ENCODE results near the gene EPB41L1.

EPB41L1 gene

DNA sequence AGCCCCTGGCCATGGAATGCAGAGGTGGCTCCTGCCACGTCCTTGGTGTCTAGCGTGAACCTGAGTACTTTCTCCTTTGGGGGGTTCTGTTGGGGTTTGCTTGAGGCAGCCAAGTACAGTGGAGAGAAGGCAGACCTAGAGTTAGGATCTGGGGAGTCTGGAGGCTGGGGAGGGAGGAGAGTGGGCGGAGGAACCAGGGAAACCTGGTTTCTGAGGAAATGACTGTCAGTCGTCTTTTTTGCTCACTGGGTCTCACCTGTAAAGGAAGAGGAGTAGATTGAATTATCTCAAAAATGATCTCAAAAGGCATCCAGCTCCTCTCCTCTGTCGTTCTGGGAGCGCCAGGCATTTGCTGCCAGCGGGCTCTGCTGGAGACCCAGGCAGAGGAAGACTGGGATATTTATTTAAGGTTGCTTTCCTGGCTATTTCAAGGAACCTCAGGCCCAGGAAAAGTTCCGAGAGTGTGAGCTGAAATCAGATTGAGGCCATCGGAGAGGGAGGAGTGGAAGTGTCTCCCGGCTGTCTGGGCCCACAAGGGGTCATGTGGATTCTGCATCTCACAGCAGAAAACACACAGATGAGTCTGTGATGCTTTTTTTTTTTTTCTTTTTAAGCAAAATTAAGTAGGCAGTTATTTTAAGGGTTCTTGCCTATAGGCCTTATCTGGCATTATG lies 16.1 kb downstream of the EPB41L1 start:
- H4K5ac ChIP-seq (ENCODE audit: low read length): no peak overlapping the region

DNA sequence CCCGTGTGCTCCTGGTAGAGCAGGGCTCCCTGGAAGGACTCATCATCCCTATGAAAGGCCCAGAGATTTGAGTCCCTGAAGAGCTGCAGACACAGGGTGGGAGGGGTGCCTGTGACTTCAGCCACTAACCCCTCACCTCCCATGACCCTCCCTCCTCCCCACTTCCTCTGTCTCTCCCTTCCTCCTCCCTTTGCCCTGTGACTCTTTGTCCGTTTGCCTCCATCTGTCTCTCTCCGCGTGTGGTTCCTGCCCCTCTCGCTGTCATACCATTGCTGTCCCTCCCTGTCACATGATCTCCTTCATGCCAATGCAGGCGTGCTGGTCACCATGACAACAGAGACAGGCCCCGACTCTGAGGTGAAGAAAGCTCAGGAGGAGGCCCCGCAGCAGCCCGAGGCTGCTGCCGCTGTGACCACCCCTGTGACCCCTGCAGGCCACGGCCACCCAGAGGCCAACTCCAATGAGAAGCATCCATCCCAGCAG lies 19.0 kb downstream of the EPB41L1 start:
- Histone ChIP-seq H3K4me1 (ENCODE audit: control insufficient read depth, low read depth, low read length) (peaks cover 2% of the 10 kb centered on the region), H3K9ac (ENCODE audit: low read length) (peak overlapping the region; percentile 27), H3K4me3 (ENCODE audit: low read length) (no peak overlapping the region), H2BK15ac (replicated peaks; ENCODE audit: low read depth) (no peak overlapping the region), H2BK5ac (ENCODE audit: low read length) (no peak overlapping the region), H3K4ac (ENCODE audit: low read depth, low read length) (no peak overlapping the region), H3K36me3 (ENCODE audit: control insufficient read depth, insufficient read depth, low read length) (no peaks in the 10 kb centered on the region), H3K27ac (ENCODE audit: low read depth, low read length) (no peak overlapping the region), H4K5ac (ENCODE audit: low read length) (no peak overlapping the region), H3K4me2 (ENCODE audit: low read length) (no peak overlapping the region), H3K79me1 (ENCODE audit: low read length) (no peaks in the 10 kb centered on the region), H4K8ac (ENCODE audit: low read depth, low read length) (no peak overlapping the region), H3K23ac (ENCODE audit: low read length) (no peak overlapping the region), H3K18ac (ENCODE audit: low read length) (no peak overlapping the region), H3K56ac (ENCODE audit: low read length) (peak overlapping the region; percentile 12), H2BK120ac (ENCODE audit: low read depth, low read length) (no peak overlapping the region), H2AK5ac (ENCODE audit: low read length) (no peak overlapping the region), H3K79me2 (ENCODE audit: control insufficient read depth, insufficient read depth, low read length) (no peaks in the 10 kb centered on the region), H3K27me3 (ENCODE audit: insufficient read depth, low read length, poor library complexity) (no peaks in the 10 kb centered on the region)
- peak; percentile 98 for DNase-seq
- no CpG with 5 or more reads among the region's 11 CpGs for WGBS (ENCODE audit: extremely low coverage, insufficient coverage, low lambda C conversion rate)

More for the DNA sequence above, 16.1 kb downstream of the EPB41L1 start:
- Histone ChIP-seq H3K9ac (ENCODE audit: low read length) (no peak overlapping the region), H3K36me3 (ENCODE audit: control insufficient read depth, insufficient read depth, low read length) (no peaks in the 10 kb centered on the region), H3K79me1 (ENCODE audit: low read length) (no peaks in the 10 kb centered on the region), H3K4me3 (ENCODE audit: low read length) (no peak overlapping the region), H3K27me3 (ENCODE audit: insufficient read depth, low read length, poor library complexity) (no peaks in the 10 kb centered on the region), H3K4me1 (ENCODE audit: control insufficient read depth, low read depth, low read length) (peaks cover 2% of the 10 kb centered on the region), H3K79me2 (ENCODE audit: control insufficient read depth, insufficient read depth, low read length) (no peaks in the 10 kb centered on the region), H3K4me2 (ENCODE audit: low read length) (no peak overlapping the region), H3K4ac (ENCODE audit: low read depth, low read length) (no peak overlapping the region), H3K18ac (ENCODE audit: low read length) (no peak overlapping the region), H3K23ac (ENCODE audit: low read length) (peak overlapping the region; percentile 35), H2AK5ac (ENCODE audit: low read length) (no peak overlapping the region), H4K8ac (ENCODE audit: low read depth, low read length) (no peak overlapping the region), H3K27ac (ENCODE audit: low read depth, low read length) (no peak overlapping the region), H3K56ac (ENCODE audit: low read length) (no peak overlapping the region), H2BK5ac (ENCODE audit: low read length) (no peak overlapping the region), H2BK120ac (ENCODE audit: low read depth, low read length) (no peak overlapping the region), H2BK15ac (replicated peaks; ENCODE audit: low read depth) (no peak overlapping the region)
- WGBS (ENCODE audit: extremely low coverage, insufficient coverage, low lambda C conversion rate): no CpG with 5 or more reads among the region's 10 CpGs
- no peak for DNase-seq

GRCh38 chr20:36175016-36175415 lies 20.5 kb downstream of the EPB41L1 start:
- H3K36me3 ChIP-seq (ENCODE audit: control insufficient read depth, insufficient read depth, low read length): no peaks in the 10 kb centered on the region
- H4K5ac ChIP-seq (ENCODE audit: low read length): no peak overlapping the region
- H2AK5ac ChIP-seq (ENCODE audit: low read length): no peak overlapping the region
- no peaks in the 10 kb centered on the region for H3K79me2 ChIP-seq (ENCODE audit: control insufficient read depth, insufficient read depth, low read length)
- no peak overlapping the region for H2BK15ac ChIP-seq (replicated peaks; ENCODE audit: low read depth)
- H3K23ac ChIP-seq (ENCODE audit: low read length): no peak overlapping the region
- DNase-seq: no peak
- no peak overlapping the region for H3K4me2 ChIP-seq (ENCODE audit: low read length)
- no peaks in the 10 kb centered on the region for H3K4me1 ChIP-seq (ENCODE audit: control insufficient read depth, low read depth, low read length)
- no peak overlapping the region for H3K56ac ChIP-seq (ENCODE audit: low read length)
- no peak overlapping the region for H4K8ac ChIP-seq (ENCODE audit: low read depth, low read length)
- H3K27me3 ChIP-seq (ENCODE audit: insufficient read depth, low read length, poor library complexity): no peaks in the 10 kb centered on the region
- H3K4me3 ChIP-seq (ENCODE audit: low read length): no peak overlapping the region
- no peaks in the 10 kb centered on the region for H3K79me1 ChIP-seq (ENCODE audit: low read length)
- no peak overlapping the region for H2BK5ac ChIP-seq (ENCODE audit: low read length)
- H3K18ac ChIP-seq (ENCODE audit: low read length): no peak overlapping the region
- WGBS (ENCODE audit: extremely low coverage, insufficient coverage, low lambda C conversion rate): no CpG with 5 or more reads among the region's 5 CpGs
- no peak overlapping the region for H2BK120ac ChIP-seq (ENCODE audit: low read depth, low read length)
- H3K4ac ChIP-seq (ENCODE audit: low read depth, low read length): no peak overlapping the region
- H3K9ac ChIP-seq (ENCODE audit: low read length): no peak overlapping the region
- no peak overlapping the region for H3K27ac ChIP-seq (ENCODE audit: low read depth, low read length)

DNA sequence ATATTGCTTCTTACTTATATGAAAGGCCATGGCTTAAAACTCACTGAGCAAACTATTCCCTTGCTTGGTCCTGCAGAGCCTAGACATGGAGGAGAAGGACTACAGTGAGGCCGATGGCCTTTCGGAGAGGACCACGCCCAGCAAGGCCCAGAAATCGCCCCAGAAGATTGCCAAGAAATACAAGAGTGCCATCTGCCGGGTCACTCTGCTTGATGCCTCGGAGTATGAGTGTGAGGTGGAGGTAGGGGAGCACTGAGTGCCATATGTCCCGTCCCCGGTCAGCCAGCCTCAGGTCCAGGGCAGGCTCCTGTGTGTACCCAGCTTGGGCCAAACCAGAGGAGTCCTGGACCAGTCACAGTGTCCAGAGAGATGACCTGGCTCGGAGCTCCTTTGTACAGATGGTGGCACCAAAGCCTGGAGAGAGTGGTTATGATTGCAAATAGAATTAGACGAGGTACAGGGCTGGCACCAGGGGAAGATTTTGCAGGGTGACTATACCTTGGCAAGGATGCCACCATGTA lies 21.0 kb downstream of the EPB41L1 start:
- no peak overlapping the region for H3K18ac ChIP-seq (ENCODE audit: low read length)
- no peaks in the 10 kb centered on the region for H3K79me2 ChIP-seq (ENCODE audit: control insufficient read depth, insufficient read depth, low read length)
- no peak overlapping the region for H3K23ac ChIP-seq (ENCODE audit: low read length)
- no peak overlapping the region for H3K4me2 ChIP-seq (ENCODE audit: low read length)
- H4K8ac ChIP-seq (ENCODE audit: low read depth, low read length): no peak overlapping the region
- H4K5ac ChIP-seq (ENCODE audit: low read length): no peak overlapping the region
- no peak overlapping the region for H2BK5ac ChIP-seq (ENCODE audit: low read length)
- no peak overlapping the region for H3K4me3 ChIP-seq (ENCODE audit: low read length)
- no peak overlapping the region for H3K27ac ChIP-seq (ENCODE audit: low read depth, low read length)
- H3K4ac ChIP-seq (ENCODE audit: low read depth, low read length): no peak overlapping the region
- no peak overlapping the region for H3K56ac ChIP-seq (ENCODE audit: low read length)
- H3K27me3 ChIP-seq (ENCODE audit: insufficient read depth, low read length, poor library complexity): no peaks in the 10 kb centered on the region
- H2AK5ac ChIP-seq (ENCODE audit: low read length): no peak overlapping the region
- H2BK15ac ChIP-seq (replicated peaks; ENCODE audit: low read depth): no peak overlapping the region
- no peaks in the 10 kb centered on the region for H3K36me3 ChIP-seq (ENCODE audit: control insufficient read depth, insufficient read depth, low read length)
- no peaks in the 10 kb centered on the region for H3K4me1 ChIP-seq (ENCODE audit: control insufficient read depth, low read depth, low read length)
- DNase-seq: no peak
- no peak overlapping the region for H3K9ac ChIP-seq (ENCODE audit: low read length)
- no peaks in the 10 kb centered on the region for H3K79me1 ChIP-seq (ENCODE audit: low read length)
- no CpG with 5 or more reads among the region's 10 CpGs for WGBS (ENCODE audit: extremely low coverage, insufficient coverage, low lambda C conversion rate)
- H2BK120ac ChIP-seq (ENCODE audit: low read depth, low read length): no peak overlapping the region

DNA sequence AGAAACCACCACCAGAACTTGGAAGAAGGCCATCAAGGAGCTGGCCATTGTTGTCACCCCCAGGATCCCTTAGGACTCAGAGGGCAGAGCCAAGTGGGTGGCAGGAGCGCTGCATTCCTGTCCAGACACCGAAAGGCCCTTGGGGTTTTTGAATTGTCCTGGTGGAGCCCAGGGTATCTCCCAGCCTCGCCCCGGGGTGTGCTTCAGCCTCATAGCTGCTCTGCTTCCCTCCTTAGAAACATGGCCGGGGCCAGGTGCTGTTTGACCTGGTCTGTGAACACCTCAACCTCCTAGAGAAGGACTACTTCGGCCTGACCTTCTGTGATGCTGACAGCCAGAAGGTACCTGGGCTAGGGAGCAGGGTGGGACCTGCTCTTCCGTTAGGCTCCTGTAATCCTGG lies 23.2 kb downstream of the EPB41L1 start:
- Histone ChIP-seq H2BK15ac (replicated peaks; ENCODE audit: low read depth) (no peak overlapping the region), H2BK5ac (ENCODE audit: low read length) (no peak overlapping the region), H4K5ac (ENCODE audit: low read length) (no peak overlapping the region), H3K4ac (ENCODE audit: low read depth, low read length) (no peak overlapping the region), H3K56ac (ENCODE audit: low read length) (no peak overlapping the region), H2AK5ac (ENCODE audit: low read length) (no peak overlapping the region), H4K8ac (ENCODE audit: low read depth, low read length) (no peak overlapping the region), H3K23ac (ENCODE audit: low read length) (no peak overlapping the region), H3K4me1 (ENCODE audit: control insufficient read depth, low read depth, low read length) (no peaks in the 10 kb centered on the region), H3K79me1 (ENCODE audit: low read length) (no peaks in the 10 kb centered on the region), H3K27ac (ENCODE audit: low read depth, low read length) (no peak overlapping the region), H3K4me3 (ENCODE audit: low read length) (no peak overlapping the region), H2BK120ac (ENCODE audit: low read depth, low read length) (no peak overlapping the region), H3K18ac (ENCODE audit: low read length) (no peak overlapping the region), H3K9ac (ENCODE audit: low read length) (no peak overlapping the region), H3K36me3 (ENCODE audit: control insufficient read depth, insufficient read depth, low read length) (no peaks in the 10 kb centered on the region), H3K27me3 (ENCODE audit: insufficient read depth, low read length, poor library complexity) (no peaks in the 10 kb centered on the region), H3K79me2 (ENCODE audit: control insufficient read depth, insufficient read depth, low read length) (no peaks in the 10 kb centered on the region), H3K4me2 (ENCODE audit: low read length) (no peak overlapping the region)
- DNase-seq: no peak
- no CpG with 5 or more reads among the region's 7 CpGs for WGBS (ENCODE audit: extremely low coverage, insufficient coverage, low lambda C conversion rate)

Data from mesendoderm (in vitro differentiated cells).